Stromal cell of bone marrow (primary cell): ENCODE data around the gene CIBAR2.
"Not testable (repeated sequence)": the region's sequence is repeated elsewhere in the genome, so short reads cannot be mapped to it uniquely, and the experiment has no call there.

Experiments used
- DNase-seq: peaks from one replicate; pipeline ENCODE4 v3.0.0-alpha.2; 2012; ENCODE audit warnings: low read depth

CIBAR2 gene

DNA sequence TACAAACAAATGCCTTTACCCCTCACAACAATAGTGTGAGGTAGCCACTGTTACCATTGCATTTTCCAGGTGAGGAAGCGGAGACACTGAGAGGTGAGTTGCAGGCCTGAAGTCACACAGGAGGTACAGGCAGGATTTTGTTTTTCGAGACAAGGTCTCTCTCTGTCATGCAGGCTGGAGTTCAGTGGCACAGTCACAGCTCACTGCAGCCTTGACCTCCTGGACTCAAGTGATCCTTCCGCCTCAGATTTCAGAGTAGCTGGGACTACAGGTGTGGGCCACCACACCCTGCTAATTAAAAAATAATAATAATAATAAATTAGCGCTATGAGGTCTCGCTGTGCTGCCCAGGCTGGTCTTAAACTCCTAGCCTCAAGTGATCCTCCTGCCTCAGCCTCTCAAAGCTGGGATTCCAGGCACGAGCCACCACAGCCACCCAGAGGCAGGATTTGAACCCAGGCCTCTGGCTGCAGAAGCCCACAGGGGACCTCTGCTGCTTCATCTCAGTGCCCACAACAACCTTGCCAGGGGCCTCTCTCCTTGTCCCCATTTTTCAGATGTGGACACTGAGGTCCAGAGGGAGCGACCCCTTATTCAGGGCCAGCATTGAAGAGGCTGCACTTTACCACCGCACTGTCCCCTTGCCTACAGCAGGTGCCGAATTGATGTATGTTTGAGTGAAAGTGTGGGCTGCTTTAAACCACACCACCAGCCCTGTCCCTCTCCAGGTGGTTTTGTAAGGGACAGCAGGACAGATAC lies 16.0 kb upstream of the CIBAR2 start:
- no peak for DNase-seq

- no peak for DNase-seq
These were observed 15.1 kb upstream of the CIBAR2 start for GRCh38 chr16:85127379-85127723.

- peak; percentile 48 for DNase-seq
These were observed 14.6 kb upstream of the CIBAR2 start for GRCh38 chr16:85126705-85127378.

DNA sequence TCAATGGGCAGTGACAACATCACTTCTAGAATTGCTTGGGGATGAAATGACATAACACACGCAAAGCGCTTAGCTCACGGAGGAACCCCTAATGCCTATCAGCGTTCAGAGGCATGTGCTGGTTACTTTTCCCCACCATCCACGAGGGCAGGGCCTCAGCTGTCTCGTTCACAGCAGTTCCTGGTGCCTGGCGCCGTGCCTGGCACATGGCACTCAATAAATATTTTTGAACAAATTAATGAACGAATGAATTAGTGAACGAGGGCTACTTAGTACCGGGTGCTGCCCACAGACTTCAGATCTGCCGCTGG lies 14.1 kb upstream of the CIBAR2 start:
- no peak for DNase-seq

- DNase-seq, result no peak
These were observed 13.5 kb upstream of the CIBAR2 start for GRCh38 chr16:85125570-85126393.

GRCh38 chr16:85124636-85125346 lies 12.5 kb upstream of the CIBAR2 start:
- DNase-seq, result no peak

- peak; percentile 57 for DNase-seq
These were observed 11.8 kb upstream of the CIBAR2 start for GRCh38 chr16:85123891-85124635.

DNA sequence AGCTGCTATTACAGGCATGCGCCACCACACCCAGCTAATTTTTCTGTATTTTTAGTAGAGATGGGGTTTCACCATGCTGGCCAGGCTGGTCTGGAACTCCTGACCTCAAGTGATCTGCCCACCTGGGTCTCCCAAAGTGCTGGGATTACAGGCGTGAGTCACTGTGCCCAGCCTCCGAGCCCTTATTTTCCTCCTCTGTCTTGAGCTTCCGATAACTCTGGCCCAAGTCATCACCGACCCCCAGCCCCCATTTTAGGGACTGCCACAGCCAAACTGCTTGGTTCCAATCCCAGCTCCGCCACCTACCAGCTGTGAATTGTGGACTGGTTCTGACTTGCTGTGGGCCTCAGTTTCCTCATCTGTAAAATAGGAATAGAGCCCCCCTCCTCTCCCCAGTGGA lies 11.2 kb upstream of the CIBAR2 start:
- not testable (repeated sequence) for DNase-seq

DNA sequence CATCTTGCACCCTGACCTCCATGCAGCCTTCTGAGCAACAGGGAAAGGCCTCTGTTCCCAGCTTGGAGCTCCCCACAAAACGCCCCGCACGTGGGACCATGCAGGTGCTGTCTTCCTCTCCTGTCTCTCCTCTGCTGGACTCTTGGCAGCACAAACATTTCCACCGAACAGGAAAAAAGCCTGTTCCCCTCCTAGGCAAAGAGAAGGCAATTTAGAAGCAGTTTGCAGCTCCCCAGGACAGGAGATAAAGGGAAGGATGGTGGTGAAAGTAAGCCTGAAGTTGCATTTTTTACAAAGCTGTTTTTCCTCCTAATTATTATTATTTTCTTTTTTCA lies 7.7 kb upstream of the CIBAR2 start:
- no peak for DNase-seq

DNA sequence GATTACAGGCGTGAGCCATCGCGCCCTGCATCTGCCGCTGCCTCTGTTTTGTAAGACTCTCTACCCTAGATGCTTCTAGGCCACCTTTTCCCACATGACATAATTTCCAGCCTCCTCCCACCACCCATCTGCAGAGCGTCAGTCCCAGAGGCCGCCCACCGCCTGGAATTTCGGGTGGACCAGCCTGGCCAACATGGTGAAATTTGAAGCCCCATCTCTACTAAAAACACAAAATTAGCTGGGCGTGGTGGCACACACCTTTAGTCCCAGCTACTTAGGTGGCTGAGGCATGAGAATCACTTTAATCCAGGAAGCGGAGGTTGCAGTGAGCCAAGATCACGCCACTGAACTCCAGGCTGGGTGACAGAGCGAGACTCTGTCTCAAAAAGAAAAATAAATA lies 5.1 kb upstream of the CIBAR2 start:
- DNase-seq, result no peak

DNA sequence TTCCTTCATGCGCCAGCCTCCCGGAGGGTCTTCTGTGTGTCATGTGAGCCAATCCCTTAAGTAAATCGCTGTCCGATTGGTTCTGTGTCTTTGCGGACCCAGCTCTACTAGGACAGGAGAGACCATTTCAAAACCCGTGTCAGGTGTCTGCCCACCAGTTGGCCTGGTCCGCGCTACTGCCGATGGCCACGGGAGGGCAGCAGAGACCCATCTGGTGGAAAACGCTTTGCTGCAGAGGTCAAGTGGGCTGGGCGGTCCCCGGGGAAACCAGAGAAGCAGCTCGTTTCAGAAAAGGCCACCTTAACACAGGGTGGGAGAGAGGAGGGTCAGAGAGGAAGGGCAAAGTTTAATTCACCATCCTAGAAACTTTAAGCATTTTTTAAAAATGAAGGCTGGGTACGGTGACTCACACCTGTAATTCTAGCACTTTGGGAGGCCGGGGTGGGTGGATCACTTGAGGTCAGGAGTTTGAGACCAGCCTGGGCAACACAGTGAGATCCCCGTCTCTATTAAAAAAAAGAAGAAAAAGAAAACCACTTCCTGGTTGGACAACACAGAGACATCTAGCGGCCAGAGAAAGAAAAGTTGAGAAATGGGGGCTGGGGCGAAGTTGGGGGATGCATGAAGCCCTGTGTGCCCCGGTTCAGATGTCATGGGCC lies 2.8 kb upstream of the CIBAR2 start:
- DNase-seq, result peak; percentile 47

GRCh38 chr16:85113913-85114312 lies 1.6 kb upstream of the CIBAR2 start:
- no peak for DNase-seq

GRCh38 chr16:85113168-85113733 lies 979 bp upstream of the CIBAR2 start:
- DNase-seq, result no peak

- no peak for DNase-seq
These were observed 1.1 kb downstream of the CIBAR2 start for GRCh38 chr16:85111184-85111583.

DNA sequence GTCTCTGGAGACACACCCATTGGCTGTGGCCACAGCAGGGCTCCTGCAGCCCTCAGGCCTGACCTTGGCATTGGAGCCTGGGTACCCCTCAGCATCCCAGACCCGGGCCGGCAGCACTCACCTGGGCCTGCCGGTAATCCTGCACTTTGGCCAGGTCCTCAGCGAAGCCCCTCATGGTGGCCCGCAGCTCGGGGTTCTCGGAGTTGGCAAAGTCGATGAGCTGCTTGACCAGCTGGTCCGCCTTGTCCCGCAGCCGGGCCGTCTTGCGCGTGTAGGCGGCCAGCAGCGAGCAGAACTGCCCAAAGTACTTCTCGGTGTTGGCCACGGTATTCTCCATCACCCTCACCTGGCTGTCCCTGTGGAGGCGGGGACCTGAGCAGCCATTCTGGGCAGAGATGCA lies 2.2 kb downstream of the CIBAR2 start:
- DNase-seq, result no peak

- DNase-seq, result no peak
These were observed 4.7 kb downstream of the CIBAR2 start for GRCh38 chr16:85107532-85107931.

GRCh38 chr16:85107083-85107482 lies 5.2 kb downstream of the CIBAR2 start:
- DNase-seq, result no peak

DNA sequence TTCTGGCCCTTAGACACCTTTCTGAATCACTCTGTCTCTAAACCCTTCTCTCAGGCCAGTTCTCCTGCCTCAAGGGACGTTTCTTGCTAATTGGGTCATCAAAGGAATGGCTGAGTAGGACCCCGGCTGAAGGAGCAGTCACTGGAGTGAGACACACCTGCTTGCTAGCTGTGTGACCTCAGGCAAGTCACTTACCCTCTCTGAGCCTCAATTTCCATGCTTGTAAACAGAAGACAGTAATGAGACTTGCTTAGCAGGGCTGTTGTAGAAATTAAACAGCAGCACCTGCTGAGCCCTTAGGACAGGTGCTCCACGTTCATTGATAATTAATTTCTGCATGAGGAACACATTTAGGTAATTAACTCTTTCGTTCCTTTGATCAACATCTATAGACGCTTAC lies 6.8 kb downstream of the CIBAR2 start:
- no peak for DNase-seq

GRCh38 chr16:85104821-85105391 lies 7.4 kb downstream of the CIBAR2 start:
- DNase-seq, result no peak

DNA sequence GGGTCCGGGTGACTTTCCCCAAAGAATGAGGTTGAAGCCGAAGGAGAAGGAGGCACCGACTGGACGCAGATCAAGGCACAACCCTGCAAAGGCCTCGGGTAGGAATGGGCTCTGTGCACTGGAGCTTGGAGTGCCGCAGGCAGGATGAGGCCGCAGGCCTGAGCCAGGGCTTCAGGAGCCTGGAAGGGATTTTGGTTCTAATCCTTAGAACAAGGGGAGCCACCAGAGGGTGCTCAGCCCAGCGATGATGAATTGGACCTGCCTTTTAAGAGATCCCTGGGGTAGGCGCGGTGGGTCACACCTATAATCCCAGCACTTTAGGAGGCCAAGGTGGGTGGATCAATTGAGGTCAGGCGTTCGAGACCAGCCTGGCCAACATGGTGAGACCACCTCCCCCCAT lies 8.1 kb downstream of the CIBAR2 start:
- DNase-seq, result no peak
